Activated T-helper 17 cell treated with anti-CD3 and anti-CD28 coated beads, Interleukin-2, amount 50 U/mL, for 72 hours (primary cell): ENCODE results near the gene EID2. TPM values are rescaled to one million over a fixed set of nuclear protein-coding genes. Genes with fewer than 3 reads are reported as not detected.

Experiments used
- ATAC-seq: fragments of 150-1000 bp; cut with Tn5 transposase; replicated peaks from 2 replicates; pipeline ENCODE4 v1.10.0; 2021; ENCODE audit warnings: mild to moderate bottlenecking, moderate library complexity
- H3K27ac Mint-ChIP-seq: one replicate; pipeline ENCODE4 v1.8.0; 2022; ENCODE audit warnings: mixed read lengths
- H3K27me3 Mint-ChIP-seq: one replicate; pipeline ENCODE4 v1.8.0; 2022; ENCODE audit warnings: mixed read lengths
- H3K36me3 Mint-ChIP-seq: one replicate; pipeline ENCODE4 v1.8.0; 2022; ENCODE audit warnings: low read depth, mild to moderate bottlenecking, mixed read lengths
- H3K4me1 Mint-ChIP-seq: one replicate; pipeline ENCODE4 v1.8.0; 2022; ENCODE audit warnings: mixed read lengths
- H3K4me3 Mint-ChIP-seq: one replicate; pipeline ENCODE4 v1.8.0; 2022; ENCODE audit warnings: mild to moderate bottlenecking, mixed read lengths
- H3K9me3 Mint-ChIP-seq: one replicate; pipeline ENCODE4 v1.8.0; 2022; ENCODE audit warnings: mixed read lengths
- total RNA-seq, 2 donors: library from RNA; stranded (reverse); gene quantifications; one replicate each; pipeline ENCODE4 v1.2.3, GENCODE V29; 2022

The EID2 gene
- total RNA-seq, 2 donors from 2014 or later: 9.4 to 13.4 TPM

DNA sequence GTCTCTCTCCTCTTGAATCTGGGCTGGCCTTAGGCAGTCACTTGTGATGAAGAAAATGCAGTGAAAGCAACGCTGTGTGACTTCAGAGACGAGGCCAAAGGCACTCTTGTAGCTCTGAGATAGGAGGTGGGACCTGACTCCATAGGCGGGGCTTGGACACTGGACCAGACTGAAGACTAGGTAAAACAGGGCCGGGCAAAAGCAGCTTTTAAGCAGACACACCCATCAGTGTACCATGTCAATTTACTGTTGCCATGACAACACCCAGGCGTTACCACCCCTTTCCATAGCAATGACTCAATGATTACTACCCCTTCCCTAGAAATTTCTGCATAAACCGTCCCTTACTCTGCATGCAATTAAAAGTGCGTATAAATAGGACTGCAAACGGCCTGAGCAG is 6.6 kb upstream of the EID2 start:
- Mint-ChIP-seq H3K4me3 (no peak overlapping the region), H3K9me3 (no peaks in the 10 kb centered on the region), H3K4me1 (peaks cover 29% of the 10 kb centered on the region), H3K27me3 (no peaks in the 10 kb centered on the region), H3K36me3 (no peaks in the 10 kb centered on the region), H3K27ac (no peak overlapping the region)
- ATAC-seq: no peak

DNA sequence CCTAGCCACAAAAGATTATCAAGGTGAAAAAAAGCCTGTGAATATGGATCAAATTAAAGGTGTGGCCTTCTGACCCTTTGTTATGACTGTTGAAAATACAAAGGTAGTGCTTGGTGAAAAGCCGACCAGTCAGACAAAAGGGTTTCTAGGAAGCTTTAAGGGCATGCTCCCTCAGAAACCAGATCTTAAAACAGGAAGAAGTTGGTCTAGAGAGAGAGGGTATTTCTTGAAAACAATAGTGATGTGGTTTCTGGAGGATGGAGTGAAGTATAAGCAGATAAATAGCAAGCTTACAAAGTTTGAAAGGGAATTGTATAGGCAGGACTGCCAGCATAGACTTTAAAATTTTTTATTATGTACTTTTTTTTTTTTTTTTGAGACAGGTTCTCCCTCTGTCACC is 5.0 kb upstream of the EID2 start:
- Mint-ChIP-seq H3K4me1 (peaks cover 35% of the 10 kb centered on the region), H3K27ac (peak overlapping the region; percentile 75), H3K4me3 (peak overlapping the region; percentile 58), H3K36me3 (peaks cover 6% of the 10 kb centered on the region), H3K27me3 (no peaks in the 10 kb centered on the region), H3K9me3 (no peaks in the 10 kb centered on the region)
- ATAC-seq: no peak

DNA sequence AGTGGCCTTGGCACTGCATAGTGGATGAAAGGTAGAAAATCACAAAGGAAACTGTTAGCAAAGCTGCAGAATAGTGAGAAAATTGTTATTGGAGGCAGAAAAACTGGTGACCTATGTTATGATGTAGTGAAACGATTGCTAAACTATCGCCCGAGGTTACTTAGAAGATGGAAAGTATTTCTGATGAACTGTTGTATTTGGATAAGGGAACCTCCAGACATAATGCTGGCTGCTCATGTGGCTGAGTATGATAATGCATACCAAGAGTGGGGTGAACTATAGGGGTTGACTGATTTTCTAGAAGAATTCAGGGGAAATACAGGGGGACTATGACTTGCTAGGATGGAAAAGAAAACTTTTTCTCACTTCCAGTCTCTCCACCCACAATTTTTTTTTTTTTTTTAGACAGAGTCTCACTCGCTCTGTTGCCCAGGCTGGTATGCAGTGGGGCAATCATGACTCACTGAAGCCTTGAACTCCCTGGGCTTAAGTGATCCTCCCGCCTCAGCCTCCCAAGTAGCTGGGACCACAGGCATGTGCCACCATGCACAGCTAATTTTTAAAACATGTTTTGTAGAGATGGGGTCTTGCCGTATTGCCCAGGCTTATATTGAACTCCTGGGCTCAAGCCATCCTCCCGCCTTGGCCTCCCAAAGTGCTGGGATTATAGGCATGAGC is 4.4 kb upstream of the EID2 start:
- H3K27ac Mint-ChIP-seq: peak overlapping the region; percentile 75
- no peaks in the 10 kb centered on the region for H3K9me3 Mint-ChIP-seq
- ATAC-seq: peak; percentile 25
- H3K4me3 Mint-ChIP-seq: peak overlapping the region; percentile 58
- H3K4me1 Mint-ChIP-seq: peaks cover 35% of the 10 kb centered on the region
- H3K36me3 Mint-ChIP-seq: peaks cover 8% of the 10 kb centered on the region
- no peaks in the 10 kb centered on the region for H3K27me3 Mint-ChIP-seq

DNA sequence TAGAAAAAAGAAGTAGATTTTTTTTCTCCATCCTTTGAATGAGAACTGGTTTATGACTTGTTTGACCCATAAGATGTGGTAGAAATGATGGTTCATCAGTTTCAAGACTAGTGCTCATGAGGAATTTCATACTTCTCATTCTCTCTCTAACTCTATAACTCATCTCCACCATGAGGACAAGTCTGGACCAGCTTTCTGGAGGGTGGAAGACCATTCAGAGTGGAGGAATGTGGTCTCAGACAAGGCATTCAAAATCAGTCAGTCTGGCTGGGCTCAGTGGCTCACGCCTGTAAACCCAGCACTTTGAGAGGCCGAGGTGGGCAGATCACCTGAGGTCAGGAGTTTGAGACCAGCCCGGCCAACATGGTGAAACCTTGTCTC is 3.5 kb upstream of the EID2 start:
- ATAC-seq: peak; percentile 20
- H3K27ac Mint-ChIP-seq: peak overlapping the region; percentile 75
- peak overlapping the region; percentile 58 for H3K4me3 Mint-ChIP-seq
- H3K9me3 Mint-ChIP-seq: no peaks in the 10 kb centered on the region
- H3K27me3 Mint-ChIP-seq: no peaks in the 10 kb centered on the region
- peaks cover 17% of the 10 kb centered on the region for H3K36me3 Mint-ChIP-seq
- H3K4me1 Mint-ChIP-seq: peaks cover 37% of the 10 kb centered on the region

DNA sequence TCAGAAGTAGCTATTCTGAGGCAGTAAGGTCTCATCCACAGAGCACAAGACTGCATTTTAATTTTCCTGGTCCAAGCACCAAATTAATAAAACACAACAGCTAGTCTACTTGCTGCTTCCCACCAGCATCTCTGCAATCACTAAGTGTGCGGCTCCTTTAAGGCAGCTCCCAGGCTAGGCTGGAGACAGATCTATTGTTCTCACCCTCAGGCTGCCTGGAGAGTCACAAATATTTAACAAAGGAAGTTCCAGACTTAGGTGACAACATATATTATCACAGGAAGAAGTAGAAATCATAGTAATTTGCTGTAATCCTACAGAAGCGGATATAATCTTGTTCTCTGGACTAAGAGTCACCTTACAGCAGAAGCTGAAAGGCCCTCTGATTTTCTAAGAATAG is 2.2 kb upstream of the EID2 start:
- Mint-ChIP-seq H3K9me3 (no peaks in the 10 kb centered on the region), H3K27ac (no peak overlapping the region), H3K4me3 (no peak overlapping the region), H3K36me3 (peaks cover 29% of the 10 kb centered on the region), H3K27me3 (no peaks in the 10 kb centered on the region), H3K4me1 (peaks cover 41% of the 10 kb centered on the region)
- no peak for ATAC-seq

DNA sequence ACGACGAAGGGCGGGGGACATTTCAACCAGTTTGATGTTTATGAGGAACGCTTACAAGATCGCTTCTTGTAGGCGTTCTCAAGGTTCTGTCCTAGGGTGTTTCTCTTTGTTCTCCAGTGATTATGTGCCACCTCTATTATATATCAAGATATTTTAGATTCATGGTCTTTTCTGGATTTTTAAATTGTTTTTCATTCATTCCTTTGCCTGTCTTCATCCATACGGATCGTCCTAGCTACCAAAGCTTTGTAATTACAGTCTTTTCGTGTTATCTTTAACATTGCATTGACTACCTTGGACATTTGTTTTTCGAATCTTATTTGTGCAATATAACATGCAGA is 342 bp upstream of the EID2 start:
- peaks cover 30% of the 10 kb centered on the region for H3K36me3 Mint-ChIP-seq
- H3K4me1 Mint-ChIP-seq: peaks cover 31% of the 10 kb centered on the region
- ATAC-seq: no peak

DNA sequence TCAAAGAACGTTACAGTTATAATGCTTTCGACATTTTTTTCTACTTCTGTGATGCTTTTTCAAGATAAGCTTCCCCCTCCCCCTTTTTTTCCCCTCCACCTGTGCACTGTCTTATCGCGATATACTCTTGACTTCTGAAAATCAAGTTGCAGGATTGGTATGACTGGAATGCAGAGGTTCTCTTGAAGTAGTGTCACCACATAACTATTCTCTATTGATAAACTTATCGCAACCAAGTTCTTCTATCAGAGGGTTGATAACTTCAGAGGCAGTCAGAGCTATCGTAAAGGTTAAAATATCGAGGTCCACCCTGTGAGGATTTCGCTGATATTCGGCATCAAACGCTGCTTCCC is 820 bp downstream of the EID2 start:
- peak; percentile 31 for ATAC-seq
- H3K4me3 Mint-ChIP-seq: peak overlapping the region; percentile 85
- peaks cover 30% of the 10 kb centered on the region for H3K36me3 Mint-ChIP-seq
- no peaks in the 10 kb centered on the region for H3K9me3 Mint-ChIP-seq
- H3K27me3 Mint-ChIP-seq: no peaks in the 10 kb centered on the region
- H3K4me1 Mint-ChIP-seq: peaks cover 22% of the 10 kb centered on the region
- H3K27ac Mint-ChIP-seq: peak overlapping the region; percentile 97

More for the DNA sequence above, 342 bp upstream of the EID2 start:
- Mint-ChIP-seq H3K27me3 (no peaks in the 10 kb centered on the region), H3K4me3 (peak overlapping the region; percentile 85), H3K9me3 (no peaks in the 10 kb centered on the region), H3K27ac (peak overlapping the region; percentile 97)

DNA sequence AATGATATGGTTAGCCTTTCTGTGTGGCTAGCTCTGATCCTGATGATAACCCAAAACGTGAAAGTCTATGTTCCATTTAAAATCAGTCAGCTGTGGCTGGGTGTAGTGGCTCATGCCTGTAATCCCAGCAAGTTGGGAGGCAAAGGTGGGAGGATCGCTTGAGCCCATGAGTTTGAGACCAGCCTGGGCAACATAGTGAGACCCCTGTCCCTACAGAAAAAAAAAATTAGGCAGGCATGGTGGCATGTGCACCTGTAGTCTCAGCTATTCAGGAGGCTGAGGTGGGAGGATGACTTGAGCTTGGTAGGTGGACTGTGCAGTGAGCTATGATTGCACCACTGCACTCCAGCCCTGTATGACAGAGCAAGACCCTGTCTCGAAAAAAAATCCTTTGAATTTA is 6.2 kb downstream of the EID2 start:
- H3K27me3 Mint-ChIP-seq: no peaks in the 10 kb centered on the region
- peaks cover 13% of the 10 kb centered on the region for H3K4me1 Mint-ChIP-seq
- peaks cover 16% of the 10 kb centered on the region for H3K36me3 Mint-ChIP-seq
- no peak overlapping the region for H3K4me3 Mint-ChIP-seq
- H3K9me3 Mint-ChIP-seq: no peaks in the 10 kb centered on the region
- no peak for ATAC-seq
- H3K27ac Mint-ChIP-seq: no peak overlapping the region

DNA sequence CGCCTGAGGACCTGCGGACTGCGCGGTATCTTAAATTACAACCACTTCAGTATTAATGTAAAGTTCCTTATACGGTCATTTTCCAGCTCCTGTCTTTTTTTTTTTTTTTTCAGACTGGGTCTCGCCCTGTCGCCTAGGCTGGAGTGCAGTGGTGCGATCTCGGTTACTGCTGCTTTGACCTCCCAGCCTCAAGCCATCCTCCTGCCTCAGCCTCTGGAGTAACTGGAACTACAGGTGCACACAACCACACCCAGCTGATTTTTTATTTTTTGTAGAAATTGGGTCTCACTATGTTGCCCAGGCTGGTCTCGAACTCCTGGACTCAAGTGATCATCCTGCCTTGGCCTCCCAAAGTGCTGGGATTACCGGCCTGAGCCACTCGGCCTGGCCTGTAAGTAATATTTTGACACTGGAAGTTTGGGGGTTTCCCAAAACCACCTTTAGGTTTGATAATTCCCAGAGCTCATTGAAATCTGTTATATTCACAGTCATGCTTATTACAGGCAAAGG is 6.9 kb downstream of the EID2 start:
- H3K4me3 Mint-ChIP-seq: peak overlapping the region; percentile 85
- H3K4me1 Mint-ChIP-seq: peaks cover 6% of the 10 kb centered on the region
- peak; percentile 23 for ATAC-seq
- H3K36me3 Mint-ChIP-seq: peaks cover 15% of the 10 kb centered on the region
- H3K27ac Mint-ChIP-seq: peak overlapping the region; percentile 84
- H3K9me3 Mint-ChIP-seq: no peaks in the 10 kb centered on the region
- no peaks in the 10 kb centered on the region for H3K27me3 Mint-ChIP-seq

DNA sequence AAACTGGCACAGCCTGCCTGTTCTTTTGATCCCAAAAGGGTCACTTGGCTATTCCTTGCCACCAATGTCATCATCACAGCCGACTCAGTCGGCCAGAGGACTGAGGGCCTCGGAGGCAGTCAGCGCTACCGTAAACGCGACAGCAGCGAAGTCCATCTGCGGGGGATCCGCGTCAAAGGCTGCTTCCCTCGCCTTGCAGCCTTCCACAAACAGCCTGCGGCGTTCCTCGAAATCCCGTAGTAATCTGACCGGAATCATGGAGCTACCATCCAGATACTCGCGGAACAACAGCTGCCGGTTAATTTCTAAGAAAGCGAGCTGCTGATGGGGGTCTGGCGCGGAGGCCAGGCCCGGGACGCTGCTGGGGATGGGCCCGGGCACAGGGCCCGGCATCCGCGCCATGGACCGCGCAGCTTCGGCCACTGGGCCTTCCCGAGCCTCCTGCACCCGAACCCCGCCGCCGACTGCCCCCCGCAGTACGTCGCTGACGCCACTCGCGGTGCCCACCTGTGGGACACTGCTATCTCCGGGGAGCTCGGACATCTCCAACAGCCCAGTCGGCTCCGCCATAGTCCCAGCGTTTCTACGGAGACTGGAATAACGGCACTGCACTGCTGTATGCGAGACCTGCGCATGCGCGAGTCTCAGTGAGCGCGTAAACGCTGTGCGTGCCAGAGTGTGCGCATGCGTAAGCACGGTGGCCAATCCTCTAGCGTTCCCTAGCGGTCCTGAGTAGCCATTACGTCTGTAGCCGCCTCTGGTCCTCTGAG is 7.5 kb downstream of the EID2 start, which contains the start of gene EID2B:
TSS of gene EID2B (minus strand) at position 620 of the 770 bp plus-strand sequence. CDS start at position 570, 50 bp downstream.
- H3K4me3 Mint-ChIP-seq: peak within 1 kb of the TSS; percentile 85
- no peaks in the 10 kb centered on the region for H3K9me3 Mint-ChIP-seq
- no peaks in the 10 kb centered on the region for H3K27me3 Mint-ChIP-seq
- H3K27ac Mint-ChIP-seq: peak within 1 kb of the TSS; percentile 84
- peak; percentile 95 for ATAC-seq
- peaks cover 9% of the 10 kb centered on the region for H3K36me3 Mint-ChIP-seq
- H3K4me1 Mint-ChIP-seq: peaks cover 4% of the 10 kb centered on the region

DNA sequence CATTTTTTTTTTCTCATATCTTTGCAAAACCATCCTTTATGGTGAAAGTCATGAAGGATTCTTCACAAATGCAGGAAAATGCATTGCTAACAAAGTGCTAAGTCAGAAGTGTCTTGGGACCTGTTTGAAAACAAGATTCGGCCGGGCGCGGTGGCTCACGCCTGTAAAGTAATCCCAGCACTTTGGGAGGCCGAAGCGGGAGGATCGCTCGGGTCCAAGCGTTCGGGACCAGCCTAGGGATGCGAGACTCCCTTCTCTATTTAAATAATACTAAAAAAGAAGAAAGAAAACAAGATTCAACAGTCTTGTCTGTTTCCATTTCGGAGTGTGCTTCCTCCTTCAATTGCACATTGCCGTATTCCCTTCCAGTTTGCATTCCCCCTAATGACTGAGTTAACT is 8.1 kb downstream of the EID2 start:
- Mint-ChIP-seq H3K27ac (peak overlapping the region; percentile 84), H3K4me1 (peaks cover 4% of the 10 kb centered on the region)

DNA sequence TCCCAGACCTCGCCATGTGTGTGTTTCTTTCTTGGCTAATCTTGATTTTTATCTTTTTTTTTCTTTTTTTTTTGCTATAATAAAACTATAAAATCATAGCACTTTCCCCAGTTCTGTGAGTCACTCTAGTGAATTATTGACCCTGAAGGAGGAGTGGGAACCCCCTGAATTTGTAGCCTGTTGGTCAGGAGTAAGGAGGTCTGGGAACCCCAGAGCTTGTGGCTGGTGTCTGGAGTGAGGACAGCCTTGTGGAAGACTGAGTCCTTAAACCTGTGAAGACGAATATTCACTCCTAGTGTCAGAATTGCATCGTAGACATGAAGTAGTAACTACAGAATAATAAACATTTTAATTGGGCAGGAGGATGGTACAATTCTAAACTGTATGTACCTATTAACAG is 14.8 kb downstream of the EID2 start:
- Mint-ChIP-seq H3K27me3 (no peaks in the 10 kb centered on the region), H3K4me1 (no peaks in the 10 kb centered on the region), H3K9me3 (no peaks in the 10 kb centered on the region), H3K36me3 (peaks cover 6% of the 10 kb centered on the region), H3K4me3 (no peak overlapping the region), H3K27ac (no peak overlapping the region)
- ATAC-seq: no peak

More for the DNA sequence above, 8.1 kb downstream of the EID2 start:
- Mint-ChIP-seq H3K4me3 (peak overlapping the region; percentile 85), H3K36me3 (peaks cover 6% of the 10 kb centered on the region), H3K9me3 (no peaks in the 10 kb centered on the region), H3K27me3 (no peaks in the 10 kb centered on the region)
- no peak for ATAC-seq

DNA sequence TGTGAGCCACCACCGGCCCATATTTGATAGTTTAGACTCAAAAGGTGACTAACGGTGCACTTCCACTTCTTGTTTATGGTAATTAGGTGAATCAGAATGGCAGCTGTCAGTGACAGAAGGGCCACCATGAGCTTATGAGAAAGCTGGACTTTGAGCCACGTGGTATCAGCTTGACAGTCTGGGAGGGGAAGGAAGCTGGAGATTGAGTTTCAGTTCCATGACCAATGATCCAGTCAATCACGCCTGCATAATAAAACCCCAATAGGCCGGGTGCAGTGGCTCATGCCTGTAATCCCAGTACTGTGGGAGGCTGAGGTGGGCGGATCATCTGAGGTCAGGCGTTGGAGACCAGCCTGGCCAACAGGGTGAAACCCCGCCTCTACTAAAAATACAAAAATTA is 15.5 kb downstream of the EID2 start:
- H3K27me3 Mint-ChIP-seq: no peaks in the 10 kb centered on the region
- H3K9me3 Mint-ChIP-seq: no peaks in the 10 kb centered on the region
- no peak overlapping the region for H3K27ac Mint-ChIP-seq
- no peaks in the 10 kb centered on the region for H3K4me1 Mint-ChIP-seq
- H3K36me3 Mint-ChIP-seq: peaks cover 6% of the 10 kb centered on the region
- no peak overlapping the region for H3K4me3 Mint-ChIP-seq
- ATAC-seq: peak; percentile 62

DNA sequence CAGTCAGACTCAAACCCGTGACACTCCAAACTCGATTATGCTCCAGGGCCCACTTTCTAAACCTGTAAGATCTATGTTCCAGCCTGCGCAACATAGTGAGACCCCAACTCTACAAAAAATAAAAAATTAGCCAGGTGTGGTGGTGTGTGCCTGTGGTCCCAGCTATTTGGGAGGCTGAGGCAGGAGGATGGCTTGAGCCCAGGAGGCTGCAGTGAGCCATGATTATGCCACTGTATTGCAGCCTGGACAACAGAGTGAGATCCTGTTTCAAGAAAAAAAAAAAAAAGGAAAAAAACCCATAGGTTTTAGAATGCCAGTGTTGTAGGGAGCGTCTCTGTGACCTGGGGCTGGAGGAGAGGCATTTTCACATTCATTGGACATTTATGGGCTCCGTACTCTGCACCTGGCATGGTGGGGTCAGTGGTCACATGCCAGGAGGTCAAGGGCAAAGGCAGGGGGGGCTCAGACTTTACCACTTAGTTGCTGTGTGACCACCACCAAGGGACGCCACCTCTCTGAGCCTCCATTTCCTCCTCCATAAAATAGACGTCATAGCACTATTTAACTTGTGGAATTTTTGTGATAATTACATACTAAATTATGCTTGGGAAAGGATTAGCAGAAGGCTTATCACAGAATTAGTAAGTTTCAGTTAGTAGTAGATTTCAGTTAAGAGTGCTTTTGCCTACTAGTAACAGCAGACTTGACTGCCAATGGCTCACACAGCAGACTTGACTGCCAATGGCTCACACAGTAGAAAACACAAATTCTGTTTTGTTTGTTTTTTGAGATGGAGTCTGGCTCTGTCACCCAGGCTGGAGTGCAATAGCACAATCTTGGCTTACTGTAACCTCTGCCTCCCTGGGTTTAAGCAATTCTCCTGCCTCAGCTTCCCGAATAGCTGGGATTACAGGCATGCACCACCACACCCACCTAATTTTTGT is 19.1 kb downstream of the EID2 start:
- Mint-ChIP-seq H3K27ac (no peak overlapping the region), H3K4me3 (no peak overlapping the region), H3K9me3 (no peaks in the 10 kb centered on the region), H3K4me1 (peaks cover 6% of the 10 kb centered on the region), H3K36me3 (peaks cover 6% of the 10 kb centered on the region), H3K27me3 (peaks cover 17% of the 10 kb centered on the region)
- ATAC-seq: no peak
